Caco-2 (cell line): Measurements from ENCODE around the gene MIA. TPM values are rescaled to one million over a fixed set of nuclear protein-coding genes. Genes with fewer than 3 reads are reported as not detected.

Experiments
- BruUV-seq: library from RNA; stranded (reverse); fragments of 400-500 nt; replicated peaks from 2 replicates; lab custom pipeline; 2021; lab: Mats Ljungman, UMichigan
- CTCF ChIA-PET: fragments of 300-600 bp; sonication (Branson Sonifier 250); formaldehyde crosslinking; loops from one replicate; lab custom pipeline; 2022; ENCODE audit warnings: antibody characterized with exemption; lab: Charles Lee
- POLR2A ChIA-PET: fragments of 300-600 bp; sonication (Branson Sonifier 250); formaldehyde crosslinking; loops from one replicate; lab custom pipeline; 2022; ENCODE audit warnings: antibody characterized with exemption; lab: Charles Lee
- DNase-seq, 2 experiments: peaks; one replicate each; pipeline versions ENCODE4 v3.0.0 to v3.0.0-alpha.2; 2020 to 2022
- H3K27me3 ChIP-seq: replicated peaks from 2 replicates; pipeline ENCODE4 v1.6.0; 2011; ENCODE audit warnings: low read length; ENCODE audit not compliant: control insufficient read depth, insufficient read depth
- H3K36me3 ChIP-seq: 2 replicates; pipeline ENCODE4 v1.5.1; 2011; ENCODE audit warnings: low read length; ENCODE audit not compliant: control insufficient read depth, insufficient read depth
- H3K4me1 ChIP-seq: fragments of 250-450 bp; sonication (Bioruptor Pico); 2 replicates; pipeline ENCODE4 v1.5.1; 2020; ENCODE audit warnings: mild to moderate bottlenecking
- H3K4me3 ChIP-seq: 2 replicates; pipeline ENCODE4 v1.5.1; 2011; ENCODE audit warnings: low read depth, mild to moderate bottlenecking, control low read depth, low read length
- H3K9me3 ChIP-seq: fragments of 250-450 bp; sonication (Bioruptor Pico); 2 replicates; pipeline ENCODE4 v1.5.1; 2020; ENCODE audit warnings: mild to moderate bottlenecking, moderate library complexity
- H3K27ac Mint-ChIP-seq: one replicate; pipeline ENCODE4 v1.8.0; 2022; ENCODE audit warnings: mixed read lengths; ENCODE audit not compliant: unreplicated experiment
- H3K27me3 Mint-ChIP-seq: one replicate; pipeline ENCODE4 v1.8.0; 2022; ENCODE audit warnings: mixed read lengths; ENCODE audit not compliant: insufficient read depth, unreplicated experiment
- H3K36me3 Mint-ChIP-seq: one replicate; pipeline ENCODE4 v1.8.0; 2022; ENCODE audit warnings: mild to moderate bottlenecking, mixed read lengths; ENCODE audit not compliant: insufficient read depth, unreplicated experiment
- H3K4me1 Mint-ChIP-seq: one replicate; pipeline ENCODE4 v1.8.0; 2022; ENCODE audit warnings: low read depth, mixed read lengths; ENCODE audit not compliant: unreplicated experiment
- H3K4me3 Mint-ChIP-seq: one replicate; pipeline ENCODE4 v1.8.0; 2022; ENCODE audit warnings: mild to moderate bottlenecking, moderate library complexity, mixed read lengths; ENCODE audit not compliant: unreplicated experiment
- H3K9me3 Mint-ChIP-seq: one replicate; pipeline ENCODE4 v1.8.0; 2022; ENCODE audit warnings: mixed read lengths; ENCODE audit not compliant: unreplicated experiment
- intact Hi-C: fragments of 100-400 bp; cut with micrococcal nuclease; formaldehyde crosslinking; loops from one replicate; pipeline ENCODE4 v1.10.0; 2022; ENCODE audit not compliant: unreplicated experiment
- total RNA-seq: library from RNA; stranded (reverse); gene quantifications from 2 replicates; pipeline ENCODE4 v1.2.3, GENCODE V29; 2022
- TF ChIP-seq, protein P1 (sequence below), 2 experiments: fragments of 200-600 bp in 1 of 2; IDR thresholded peaks; 1 replicate in 1 of 2; 2 replicates in 1 of 2; pipeline versions ENCODE4 v1.5.1 to v1.8.0; 2011 to 2022; ENCODE audit warnings: antibody characterized with exemption in 1 of 2, control low read depth in 1 of 2, inconsistent platforms in 1 of 2, low read depth in 1 of 2, low read length in 1 of 2, mild to moderate bottlenecking in 1 of 2, moderate library complexity in 1 of 2; ENCODE audit not compliant: insufficient read depth in 1 of 2, severe bottlenecking in 1 of 2, unreplicated experiment in 1 of 2

The MIA gene
- total RNA-seq, 1 experiment from 2014 or later = 1.1 TPM

DNA sequence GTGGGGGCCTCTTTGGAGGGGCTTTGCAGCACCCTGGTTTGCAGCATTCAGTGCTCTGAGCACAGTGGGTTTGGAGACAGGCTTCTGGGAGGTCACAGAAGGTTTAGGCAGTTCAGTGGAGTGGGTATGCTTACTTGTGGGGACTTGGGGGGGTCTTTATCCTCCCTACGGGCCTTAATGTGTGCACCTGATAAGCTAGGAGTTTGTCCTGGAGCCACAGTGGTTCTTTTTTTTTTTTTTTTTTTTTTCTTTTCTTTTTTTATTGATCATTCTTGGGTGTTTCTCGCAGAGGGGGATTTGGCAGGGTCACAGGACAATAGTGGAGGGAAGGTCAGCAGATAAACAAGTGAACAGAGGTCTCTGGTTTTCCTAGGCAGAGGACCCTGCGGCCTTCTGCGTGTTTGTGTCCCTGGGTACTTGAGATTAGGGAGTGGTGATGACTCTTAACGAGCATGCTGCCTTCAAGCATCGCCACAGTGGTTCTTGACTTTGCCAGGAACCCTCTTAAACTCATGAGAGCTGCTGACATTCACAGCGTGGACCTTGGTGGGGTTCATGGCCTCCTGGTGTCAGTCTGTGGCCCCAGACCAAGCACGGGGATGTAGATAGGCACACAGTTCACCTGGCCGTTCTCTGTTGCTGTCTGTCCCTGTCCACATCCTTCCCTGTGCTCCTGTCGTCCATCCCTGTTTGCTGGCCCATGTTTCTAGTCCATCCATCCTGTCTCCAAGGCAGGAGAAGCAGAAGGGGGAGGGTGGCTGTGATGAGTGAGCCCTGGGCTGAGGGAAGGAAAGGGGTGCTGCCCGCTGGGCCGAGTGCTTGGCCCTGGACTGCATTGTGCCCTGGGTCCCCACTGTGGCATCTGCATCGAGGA, 26.3 kb downstream of the MIA start:
- POLR2A ChIA-PET = no interaction called here
- no peak for DNase-seq

DNA sequence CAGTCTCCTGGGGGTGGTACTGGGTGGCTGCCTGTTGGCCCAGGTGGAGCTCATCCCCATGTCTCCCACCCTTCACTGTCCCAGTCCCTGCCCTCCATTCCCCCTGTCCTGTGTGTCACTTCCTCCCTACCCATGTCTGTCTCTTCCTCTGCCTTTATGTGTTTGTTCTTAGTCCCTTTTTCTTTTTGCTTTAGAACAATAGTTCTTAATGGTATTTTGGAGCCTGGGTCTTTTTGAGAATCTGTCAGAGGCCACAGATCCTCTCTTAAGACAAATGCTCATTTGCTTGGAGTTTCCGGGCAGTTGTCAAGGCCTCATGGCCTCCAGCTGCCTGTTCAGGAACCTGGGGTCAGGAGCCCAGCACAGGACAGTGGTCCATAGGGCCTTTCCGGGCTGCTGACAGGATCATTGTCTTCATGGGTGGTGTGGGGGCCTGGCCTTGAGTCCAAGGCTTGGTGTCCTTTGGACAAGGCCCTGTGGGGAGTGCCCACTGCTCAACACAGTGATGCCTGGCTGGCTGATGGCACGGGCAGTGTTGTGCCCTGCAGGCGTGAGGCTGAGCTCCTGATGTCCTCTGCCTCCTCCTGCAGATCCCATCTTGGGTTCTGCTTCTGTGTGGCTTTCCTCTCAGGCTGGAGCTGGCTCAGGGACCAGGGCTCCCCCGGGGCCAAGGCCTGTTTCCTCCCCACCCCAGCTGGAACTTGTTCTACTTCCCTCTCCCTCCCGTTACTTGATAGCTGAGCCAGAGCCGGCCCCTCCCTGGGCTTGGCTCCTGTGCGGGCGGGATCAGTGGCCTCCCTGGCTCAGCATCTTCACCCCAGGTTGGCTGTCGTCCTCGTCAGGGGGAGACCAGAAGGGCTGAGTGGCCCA, 27.2 kb downstream of the MIA start:
- Mint-ChIP-seq H3K27ac (peak overlapping the region; percentile 58), H3K36me3 (peaks cover 91% of the 10 kb centered on the region), H3K4me3 (peak overlapping the region; percentile 57), H3K4me1 (peaks cover 30% of the 10 kb centered on the region), H3K27me3 (no peaks in the 10 kb centered on the region), H3K9me3 (no peaks in the 10 kb centered on the region)
- DNase-seq = no peak
- intact Hi-C loops = no loop called here
- TF ChIP-seq, protein P1, sequence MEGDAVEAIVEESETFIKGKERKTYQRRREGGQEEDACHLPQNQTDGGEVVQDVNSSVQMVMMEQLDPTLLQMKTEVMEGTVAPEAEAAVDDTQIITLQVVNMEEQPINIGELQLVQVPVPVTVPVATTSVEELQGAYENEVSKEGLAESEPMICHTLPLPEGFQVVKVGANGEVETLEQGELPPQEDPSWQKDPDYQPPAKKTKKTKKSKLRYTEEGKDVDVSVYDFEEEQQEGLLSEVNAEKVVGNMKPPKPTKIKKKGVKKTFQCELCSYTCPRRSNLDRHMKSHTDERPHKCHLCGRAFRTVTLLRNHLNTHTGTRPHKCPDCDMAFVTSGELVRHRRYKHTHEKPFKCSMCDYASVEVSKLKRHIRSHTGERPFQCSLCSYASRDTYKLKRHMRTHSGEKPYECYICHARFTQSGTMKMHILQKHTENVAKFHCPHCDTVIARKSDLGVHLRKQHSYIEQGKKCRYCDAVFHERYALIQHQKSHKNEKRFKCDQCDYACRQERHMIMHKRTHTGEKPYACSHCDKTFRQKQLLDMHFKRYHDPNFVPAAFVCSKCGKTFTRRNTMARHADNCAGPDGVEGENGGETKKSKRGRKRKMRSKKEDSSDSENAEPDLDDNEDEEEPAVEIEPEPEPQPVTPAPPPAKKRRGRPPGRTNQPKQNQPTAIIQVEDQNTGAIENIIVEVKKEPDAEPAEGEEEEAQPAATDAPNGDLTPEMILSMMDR (IDR thresholded peaks at IDR 0.05; ENCODE audit: insufficient read depth in 1 of 2, low read depth in 1 of 2, low read length in 1 of 2, severe bottlenecking in 1 of 2, unreplicated experiment in 1 of 2) = no peak
- Histone ChIP-seq H3K27me3 (no peaks in the 10 kb centered on the region), H3K36me3 (peaks cover 23% of the 10 kb centered on the region), H3K4me3 (no peak overlapping the region), H3K4me1 (peaks cover 13% of the 10 kb centered on the region), H3K9me3 (no peaks in the 10 kb centered on the region)
- no TSS peak for BruUV-seq
- ChIA-PET CTCF (no interaction called here), POLR2A (interaction anchor here (1.0 kb wide), 1 partner anchor 175 kb away, joined by 3 read pairs; no protein-coding TSS in a partner anchor)

More for the DNA sequence above, 26.3 kb downstream of the MIA start:
- peaks cover 23% of the 10 kb centered on the region for H3K4me1 Mint-ChIP-seq
- Histone ChIP-seq H3K4me1 (peaks cover 15% of the 10 kb centered on the region), H3K36me3 (peaks cover 23% of the 10 kb centered on the region), H3K27me3 (no peaks in the 10 kb centered on the region), H3K9me3 (no peaks in the 10 kb centered on the region), H3K4me3 (no peak overlapping the region)
- H3K27ac Mint-ChIP-seq = peak overlapping the region; percentile 58
- H3K27me3 Mint-ChIP-seq = no peaks in the 10 kb centered on the region
- intact Hi-C loops = no loop called here
- H3K9me3 Mint-ChIP-seq = no peaks in the 10 kb centered on the region
- H3K4me3 Mint-ChIP-seq = peak overlapping the region; percentile 57
- TF ChIP-seq, protein P1 (IDR thresholded peaks at IDR 0.05; ENCODE audit: insufficient read depth in 1 of 2, low read depth in 1 of 2, low read length in 1 of 2, severe bottlenecking in 1 of 2, unreplicated experiment in 1 of 2) = no peak
- peaks cover 83% of the 10 kb centered on the region for H3K36me3 Mint-ChIP-seq
- TSS peak; percentile 71 for BruUV-seq
- CTCF ChIA-PET = no interaction called here
